ENCODE results near the gene DTNB.

The DTNB gene

DNA sequence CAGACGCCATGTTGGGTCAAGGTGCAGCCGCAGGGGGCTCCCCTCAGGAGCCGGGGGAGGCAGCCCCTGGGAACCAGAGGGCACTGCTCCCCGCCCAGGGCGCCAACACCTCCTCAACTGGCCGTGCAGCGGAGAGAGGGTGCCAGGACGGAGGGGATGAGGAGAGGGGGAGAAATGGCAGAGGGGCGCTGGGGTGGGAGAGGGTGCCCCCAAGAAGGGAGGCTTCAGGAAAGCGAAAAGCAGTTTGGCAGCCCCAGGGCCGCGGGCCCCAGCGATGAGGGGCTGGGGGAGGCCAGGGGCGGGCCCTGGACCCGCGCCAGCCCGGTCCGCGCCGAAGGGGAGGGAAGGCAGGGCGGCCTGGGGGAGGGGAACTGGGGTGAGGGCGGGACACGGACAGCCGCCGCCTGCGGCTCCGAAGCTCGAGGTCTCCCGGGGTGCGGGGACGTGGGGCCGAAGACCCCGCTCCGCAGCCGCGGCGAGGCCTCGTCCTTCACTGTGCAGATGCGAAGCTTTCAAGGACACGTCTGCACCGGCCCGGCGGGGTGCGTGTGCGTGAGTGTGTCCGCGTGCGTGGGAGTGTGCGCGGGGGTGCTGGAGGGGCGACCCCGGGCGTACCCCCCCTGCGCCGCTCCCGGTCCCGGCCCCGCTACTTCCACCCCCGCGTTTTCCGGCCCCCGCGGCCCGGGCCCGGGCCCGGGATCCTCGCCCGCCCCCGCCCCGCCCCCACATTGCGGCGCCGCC lies 333.0 kb downstream of the DTNB start:
- TF ChIP-seq CTCF (IDR thresholded peaks at IDR 0.05), result no peak

- TF ChIP-seq CTCF (IDR thresholded peaks at IDR 0.05), result no peak
Measured at GRCh38 chr2:25339791-25340180, 333.6 kb downstream of the DTNB start.

DNA sequence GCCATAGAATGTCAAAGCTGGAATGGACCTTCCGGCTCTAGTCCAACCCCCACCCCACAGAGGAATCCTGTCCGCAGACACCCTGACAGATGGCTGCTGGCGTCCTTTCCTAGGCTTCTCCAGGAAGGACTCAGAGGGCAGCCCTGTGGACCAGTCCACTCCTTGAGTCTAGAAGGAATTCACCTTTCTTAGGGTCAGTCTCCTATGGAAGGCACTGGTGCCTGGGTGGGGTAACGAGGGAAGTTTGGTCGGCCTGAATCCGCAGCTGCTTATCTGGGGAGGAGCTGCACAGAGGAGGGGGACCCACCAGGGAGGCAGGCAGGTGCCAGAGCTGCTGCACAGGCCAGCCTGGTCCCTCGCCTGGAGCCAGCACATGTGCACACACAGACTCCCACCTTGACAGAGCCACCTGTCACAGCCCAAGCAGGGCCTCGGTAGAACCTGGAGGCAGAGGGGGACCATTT lies 334.1 kb downstream of the DTNB start:
- TF ChIP-seq CTCF (IDR thresholded peaks at IDR 0.05), result no peak

DNA sequence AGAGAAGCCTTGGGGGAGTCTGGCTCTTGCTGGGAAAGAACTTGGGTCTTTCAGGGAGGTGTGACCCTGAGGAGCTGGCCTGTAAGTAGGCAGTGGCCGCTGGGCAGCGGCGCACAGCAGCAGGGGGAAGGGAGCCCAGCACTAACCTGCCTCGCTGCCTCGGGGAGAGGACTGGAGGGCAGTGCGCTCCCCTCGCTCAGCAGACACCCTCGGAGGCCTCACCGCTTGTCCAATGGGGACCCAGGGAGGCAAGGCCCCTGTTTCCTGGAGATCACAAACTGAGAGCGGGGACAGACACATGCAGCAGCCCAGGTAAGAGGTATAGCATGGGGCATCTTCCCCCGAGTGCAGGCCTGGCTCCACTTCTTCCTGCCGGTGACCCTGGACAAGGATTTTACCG lies 335.0 kb downstream of the DTNB start:
- no peak for TF ChIP-seq CTCF (IDR thresholded peaks at IDR 0.05)

GRCh38 chr2:25337891-25338290 lies 335.5 kb downstream of the DTNB start:
- TF ChIP-seq CTCF (IDR thresholded peaks at IDR 0.05), result no peak

GRCh38 chr2:25337276-25337675 lies 336.1 kb downstream of the DTNB start:
- TF ChIP-seq CTCF (IDR thresholded peaks at IDR 0.05), result no peak

DNA sequence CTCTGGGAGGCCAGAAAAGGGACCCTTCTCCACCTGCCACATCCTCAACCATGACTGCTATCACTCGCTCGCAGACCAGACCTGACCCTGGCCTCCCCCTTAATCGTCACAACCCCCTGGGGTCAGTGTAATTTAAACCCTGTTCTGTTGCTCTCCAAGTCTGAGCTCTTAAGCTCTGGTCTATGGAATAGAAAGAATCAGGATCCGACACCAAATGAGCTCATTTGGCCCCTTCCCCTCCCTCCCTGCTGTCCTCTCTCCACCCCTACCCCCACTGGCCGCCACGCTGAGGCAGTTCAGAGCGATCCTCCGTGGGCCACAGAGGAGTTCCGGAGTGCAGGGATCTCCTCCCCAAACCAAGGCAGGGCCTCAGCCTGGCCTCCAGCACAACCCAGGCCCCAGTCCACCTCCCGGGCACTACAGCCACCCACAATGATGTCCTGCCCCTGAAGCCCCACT lies 337.0 kb downstream of the DTNB start:
- TF ChIP-seq CTCF (IDR thresholded peaks at IDR 0.05), result no peak

- no peak for TF ChIP-seq CTCF (IDR thresholded peaks at IDR 0.05)
Measured at GRCh38 chr2:25335971-25336370, 337.4 kb downstream of the DTNB start.

Data from LNCAP (cell line).